Tongue (tissue), 2 donors: ENCODE data around the gene SLC15A1. TPM values are rescaled to one million over a fixed set of nuclear protein-coding genes. Genes with fewer than 3 reads are reported as not detected.

Experiments
- DNase-seq: peaks from one replicate; pipeline ENCODE4 v3.0.0-alpha.2; 2015
- total RNA-seq: library from RNA; depleted of rRNA; stranded (reverse); fragments of >200 nt; gene quantifications from one replicate; pipeline ENCODE4 v1.2.3, GENCODE V29; 2014

Gene SLC15A1
- total RNA-seq, 1 donor from 2014 or later, result not detected

DNA sequence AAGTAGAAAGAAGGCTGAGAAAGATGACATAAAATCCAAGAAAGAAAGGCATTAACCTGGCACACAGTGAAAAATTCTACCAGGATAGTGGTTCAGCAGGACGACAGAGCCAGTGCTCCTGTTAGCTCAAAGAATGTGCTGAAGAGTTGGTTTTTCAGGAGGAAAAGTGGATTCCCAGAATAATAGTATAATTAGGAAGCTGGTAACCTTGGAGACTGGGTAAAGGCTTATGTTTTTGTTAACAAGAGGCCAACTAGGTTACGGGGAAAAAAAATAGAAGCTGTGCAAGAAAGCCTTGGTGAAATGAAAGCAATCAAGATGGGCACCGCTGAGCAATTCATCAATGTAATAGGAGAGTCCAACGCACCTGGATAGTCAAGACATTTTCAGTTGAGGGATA, 54.7 kb downstream of the SLC15A1 start:
- DNase-seq, result no peak

DNA sequence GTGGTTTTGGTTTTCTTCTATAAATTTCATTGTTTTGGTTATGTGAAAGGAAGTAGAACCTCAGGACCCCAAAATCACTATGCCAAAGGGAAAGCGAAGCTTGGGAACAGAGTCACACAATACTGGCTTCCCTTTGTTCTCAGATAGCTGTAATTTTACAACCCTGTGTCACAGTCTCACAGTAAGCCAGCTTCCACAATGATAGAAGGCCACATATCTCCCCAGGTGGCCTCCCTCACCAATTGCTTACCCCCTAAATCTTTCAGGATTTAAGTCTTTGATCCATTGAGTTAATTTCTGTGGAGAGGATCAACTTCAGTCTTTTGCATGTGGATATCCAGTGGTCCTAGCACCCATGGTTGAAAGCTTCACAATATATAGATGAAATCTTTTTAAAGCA, 58.7 kb downstream of the SLC15A1 start:
- DNase-seq, result no peak

DNA sequence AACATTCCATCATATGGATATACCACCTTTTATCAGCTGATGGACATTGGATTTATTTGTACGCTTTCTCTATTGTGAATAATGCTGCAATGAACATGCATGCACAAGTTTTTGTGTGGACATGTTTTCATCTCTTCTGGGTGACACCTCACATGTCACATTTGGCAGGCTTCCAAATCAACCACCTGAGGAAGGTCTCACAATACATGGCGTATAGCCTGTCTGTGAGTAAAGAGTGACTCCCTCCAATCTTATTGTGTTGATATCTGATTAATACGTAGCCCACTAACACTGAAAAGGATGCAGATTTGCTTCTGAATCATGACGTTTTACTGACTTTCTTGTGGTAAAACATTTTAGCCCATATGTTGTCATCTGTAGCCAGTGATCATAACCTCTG, 61.1 kb downstream of the SLC15A1 start:
- DNase-seq, result no peak

DNA sequence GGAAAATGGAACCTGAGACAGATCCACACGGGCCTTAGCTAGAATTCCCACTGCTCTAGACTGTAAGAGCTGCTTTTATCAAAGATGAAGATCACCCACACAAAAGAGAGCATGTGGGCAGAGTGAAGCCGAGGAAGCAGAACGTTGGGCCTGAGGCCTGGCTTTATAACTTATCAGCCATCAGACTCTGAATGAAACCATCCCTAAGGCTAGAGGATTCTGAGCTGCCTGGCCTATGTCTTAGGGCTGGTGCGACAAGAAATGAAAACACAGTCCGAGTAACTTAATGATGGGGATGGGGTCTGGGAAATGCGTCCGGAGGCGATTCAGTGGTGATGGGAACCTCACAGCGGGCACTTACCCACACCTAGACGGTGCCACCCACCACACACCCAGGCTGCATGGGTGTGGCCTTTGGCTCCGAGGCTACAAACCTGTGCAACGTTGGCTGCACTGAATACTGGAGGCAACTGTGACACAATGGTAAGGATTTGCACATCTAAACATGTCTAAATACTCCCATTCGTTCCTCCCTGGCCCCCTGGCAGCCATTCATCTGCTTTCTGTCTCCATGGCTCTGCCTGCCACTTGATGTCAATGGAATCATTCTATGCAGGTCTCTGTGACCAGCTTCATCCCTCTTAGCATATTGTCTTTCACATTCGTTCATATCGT, 62.0 kb downstream of the SLC15A1 start:
- DNase-seq, result no peak

DNA sequence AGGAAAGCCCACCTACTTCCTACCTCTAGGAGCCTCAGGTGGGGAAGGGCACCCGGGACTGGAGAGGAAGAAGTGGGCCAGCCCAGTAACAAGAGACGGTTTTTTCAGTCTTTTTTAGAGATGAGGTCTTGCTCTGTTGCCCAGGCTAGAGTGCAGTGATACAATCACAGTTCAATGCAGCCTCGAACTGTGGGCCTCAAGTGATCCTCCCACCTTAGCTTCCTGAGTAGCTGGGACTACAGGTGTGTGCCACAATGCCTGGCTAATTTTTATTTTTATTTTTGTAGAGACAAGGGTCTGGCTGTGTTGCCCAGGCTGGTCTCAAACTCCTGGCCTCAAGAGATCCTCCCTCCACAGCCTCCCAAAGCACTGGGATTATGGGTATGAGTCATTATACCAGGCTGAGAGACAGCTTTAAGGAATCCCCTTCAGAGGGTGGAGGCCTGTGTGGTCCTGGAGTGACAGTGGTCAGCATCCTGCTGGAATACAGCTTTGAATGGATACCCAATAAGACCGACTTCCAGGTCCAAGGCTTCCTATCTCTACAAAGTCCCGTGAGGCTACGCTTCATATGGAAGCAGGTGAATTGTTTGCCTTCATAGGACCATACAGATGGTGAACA, 63.0 kb downstream of the SLC15A1 start:
- no peak for DNase-seq

DNA sequence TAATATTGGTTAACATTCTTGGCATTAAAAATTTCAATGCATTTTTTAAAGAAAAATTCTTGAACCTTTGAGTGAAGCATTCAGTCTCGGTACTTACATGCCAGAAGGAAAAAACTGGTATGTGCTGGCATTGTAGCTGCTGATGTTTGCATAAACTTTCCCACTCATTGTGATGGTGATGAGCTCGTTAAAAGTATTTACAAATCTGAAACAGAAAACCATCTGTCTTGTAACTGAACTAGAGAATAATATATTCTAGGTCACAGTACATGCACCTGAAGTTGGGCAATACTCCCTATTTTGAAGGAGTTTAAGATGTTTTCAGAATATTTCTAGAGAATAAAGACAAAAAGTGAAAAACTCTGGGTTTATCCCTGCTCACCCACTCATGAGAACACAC, 64.1 kb downstream of the SLC15A1 start:
- no peak for DNase-seq

DNA sequence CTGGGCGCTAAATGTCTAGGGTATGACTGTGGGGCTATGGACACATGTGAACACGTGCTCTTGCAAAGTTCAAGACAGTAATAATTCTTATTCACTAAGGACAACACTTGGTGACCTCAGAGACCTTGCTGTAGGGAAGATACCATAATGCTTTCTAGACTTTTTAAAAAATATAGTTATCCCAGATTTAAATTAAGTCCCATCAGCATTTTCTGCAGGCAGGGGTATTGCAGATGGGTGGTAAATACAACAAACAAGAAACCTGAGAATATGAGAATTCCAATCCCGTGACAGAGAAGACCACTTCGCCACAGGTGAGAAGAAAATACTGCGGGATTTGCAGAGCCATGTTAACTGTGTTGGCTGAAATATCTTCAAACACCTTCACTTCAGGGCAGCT, 65.2 kb downstream of the SLC15A1 start:
- no peak for DNase-seq

DNA sequence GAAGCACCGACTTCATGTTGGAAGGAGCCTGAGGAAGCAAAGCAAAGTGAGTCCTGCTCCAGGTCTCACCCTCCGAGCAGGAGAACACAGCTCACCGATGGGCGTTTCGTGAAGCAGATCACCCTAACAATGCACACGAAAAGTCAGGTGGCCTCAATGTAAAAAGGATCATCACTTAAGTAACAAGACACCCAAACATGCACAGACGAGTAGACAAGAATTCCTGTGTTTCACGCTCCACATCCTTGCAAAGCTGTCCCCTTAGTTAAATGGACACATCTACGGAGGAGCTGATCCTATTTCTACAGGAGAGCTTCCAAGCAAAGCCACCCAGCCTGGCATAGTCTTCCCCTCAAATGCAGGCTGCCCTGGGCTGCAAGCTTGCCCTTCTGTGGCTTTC, 66.2 kb downstream of the SLC15A1 start:
- DNase-seq, result peak; percentile 16

DNA sequence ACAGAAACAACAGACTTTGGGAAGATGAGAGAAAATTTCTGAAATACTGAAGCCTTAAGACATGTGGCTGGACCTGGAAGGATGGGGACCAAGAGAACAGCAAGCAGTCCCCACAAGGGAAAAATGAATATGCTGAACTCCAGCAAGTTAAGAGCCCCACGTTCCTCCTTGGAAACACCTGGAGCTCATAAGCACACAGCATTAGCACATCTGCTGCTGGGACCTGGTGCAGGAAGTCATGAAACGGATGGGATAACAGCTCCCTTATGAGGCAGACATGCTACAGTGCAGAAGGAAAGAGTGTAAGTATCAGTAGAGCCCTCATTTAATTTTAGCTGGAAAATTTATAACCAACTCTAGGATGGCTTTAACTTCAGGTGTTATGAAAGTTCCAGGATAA, 67.3 kb downstream of the SLC15A1 start:
- peak; percentile 68 for DNase-seq

DNA sequence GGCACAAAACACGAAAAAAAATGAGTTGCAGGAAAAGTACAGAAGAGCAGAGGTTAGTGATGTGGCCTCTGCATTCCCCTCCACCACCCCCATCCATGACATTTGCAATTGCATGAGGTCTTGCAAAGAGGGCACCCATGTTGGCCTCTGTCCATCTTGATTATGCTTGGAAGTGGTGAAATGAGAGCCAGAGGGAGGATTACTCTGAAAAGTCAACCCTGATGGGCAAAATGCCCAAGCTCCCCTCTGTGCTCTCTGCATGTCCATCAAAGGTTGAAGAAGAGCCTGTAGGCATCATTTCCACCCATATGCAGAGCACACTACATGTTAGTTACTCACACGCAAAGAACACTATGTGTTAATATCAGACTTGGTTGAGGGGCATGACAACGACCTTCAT, 71.4 kb downstream of the SLC15A1 start:
- no peak for DNase-seq

DNA sequence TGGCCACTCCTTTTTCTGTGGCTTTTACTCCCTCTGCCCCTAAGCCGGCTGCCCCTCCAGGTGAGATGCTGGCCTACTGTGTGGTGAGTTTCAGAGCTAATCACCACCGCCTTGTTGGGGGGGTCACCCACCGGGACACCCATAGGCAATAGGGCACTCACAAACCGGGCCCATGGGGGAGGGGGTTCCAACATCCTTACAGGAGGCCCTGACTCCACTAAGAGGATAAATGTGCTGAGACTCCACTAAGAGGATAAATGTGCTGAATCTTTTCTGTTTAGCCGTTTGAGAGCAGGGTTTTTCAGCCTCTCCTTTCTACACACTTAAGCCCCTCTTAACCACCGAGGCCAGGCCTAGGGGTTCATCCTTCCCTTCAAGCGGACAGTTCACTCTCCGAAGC, 73.7 kb downstream of the SLC15A1 start:
- DNase-seq, result no peak

DNA sequence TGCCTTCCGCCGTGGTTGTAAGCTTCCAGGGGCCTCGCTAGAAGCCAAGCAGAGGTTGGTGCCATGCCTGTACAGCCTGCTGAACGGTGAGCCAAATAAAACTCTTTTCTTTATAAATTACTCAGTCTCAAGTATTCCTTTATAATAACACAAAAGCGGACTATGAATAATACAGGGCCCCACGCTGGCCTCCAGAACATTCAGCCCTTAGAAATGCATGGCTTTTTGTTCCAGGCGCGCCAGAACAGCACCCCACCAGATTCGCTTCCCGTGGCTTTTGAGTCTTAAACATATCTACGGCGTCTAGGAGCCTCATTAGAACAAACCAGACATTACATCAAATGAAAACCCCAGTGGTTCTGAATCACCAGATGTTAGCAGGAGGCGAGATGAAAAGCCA, 75.1 kb downstream of the SLC15A1 start:
- no peak for DNase-seq

DNA sequence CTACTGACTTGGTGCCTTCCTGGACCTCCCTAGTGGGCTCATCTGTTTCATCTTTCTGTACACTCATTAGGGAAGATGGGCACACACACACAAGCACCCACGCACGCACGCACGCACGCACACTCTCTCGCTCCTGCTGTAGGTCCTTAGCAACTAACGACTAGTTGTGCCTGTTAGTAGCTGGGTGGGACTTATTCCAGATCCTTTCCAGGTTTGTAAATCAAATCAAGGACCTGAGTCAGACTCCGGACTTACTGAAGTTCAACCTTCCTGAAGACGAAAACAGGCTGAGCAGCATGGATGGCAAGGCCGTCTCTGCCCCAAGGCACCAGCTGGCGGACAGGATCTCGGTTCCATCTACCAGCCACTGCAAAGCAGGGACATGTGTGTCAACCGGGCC, 76.2 kb downstream of the SLC15A1 start:
- DNase-seq, result no peak

DNA sequence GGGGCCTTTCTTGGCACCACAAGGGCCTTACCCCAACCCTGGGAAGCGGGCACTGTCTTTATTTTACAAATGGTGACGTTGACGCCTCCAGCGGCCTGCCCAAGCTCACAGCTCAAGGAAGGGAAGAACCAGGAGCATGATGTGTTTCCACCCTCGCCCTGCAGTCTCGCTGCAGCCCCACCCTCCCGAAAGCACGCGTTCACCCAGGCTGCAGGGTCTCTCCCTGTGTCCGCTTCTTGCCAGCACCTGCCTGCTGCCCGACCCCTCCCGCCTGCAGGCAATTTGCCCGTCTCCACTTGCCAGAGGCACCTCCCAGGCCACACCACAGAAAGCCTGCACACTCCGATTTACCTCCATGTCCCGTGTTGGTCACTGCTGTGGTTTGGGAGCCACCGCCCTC, 76.6 kb downstream of the SLC15A1 start:
- DNase-seq, result no peak

DNA sequence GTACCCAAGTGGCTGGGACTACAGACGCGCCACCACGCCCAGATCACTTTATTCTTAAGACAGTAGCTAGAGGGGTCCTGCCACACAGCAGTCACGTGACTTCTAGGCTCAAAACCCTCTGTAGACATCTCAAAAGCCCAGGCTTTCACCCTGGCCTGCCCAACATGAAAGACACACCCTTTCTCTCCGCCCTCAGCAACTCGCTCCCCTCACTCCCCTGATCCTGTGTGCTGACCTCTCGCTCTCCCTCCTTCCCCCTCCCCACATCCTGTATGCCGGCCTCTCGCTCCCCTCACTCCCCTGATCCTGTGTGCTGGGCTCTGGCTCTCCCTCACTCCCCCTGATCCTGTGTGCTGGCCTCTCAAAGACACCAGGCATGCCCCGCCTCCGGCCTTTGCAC, 77.4 kb downstream of the SLC15A1 start:
- DNase-seq, result no peak

DNA sequence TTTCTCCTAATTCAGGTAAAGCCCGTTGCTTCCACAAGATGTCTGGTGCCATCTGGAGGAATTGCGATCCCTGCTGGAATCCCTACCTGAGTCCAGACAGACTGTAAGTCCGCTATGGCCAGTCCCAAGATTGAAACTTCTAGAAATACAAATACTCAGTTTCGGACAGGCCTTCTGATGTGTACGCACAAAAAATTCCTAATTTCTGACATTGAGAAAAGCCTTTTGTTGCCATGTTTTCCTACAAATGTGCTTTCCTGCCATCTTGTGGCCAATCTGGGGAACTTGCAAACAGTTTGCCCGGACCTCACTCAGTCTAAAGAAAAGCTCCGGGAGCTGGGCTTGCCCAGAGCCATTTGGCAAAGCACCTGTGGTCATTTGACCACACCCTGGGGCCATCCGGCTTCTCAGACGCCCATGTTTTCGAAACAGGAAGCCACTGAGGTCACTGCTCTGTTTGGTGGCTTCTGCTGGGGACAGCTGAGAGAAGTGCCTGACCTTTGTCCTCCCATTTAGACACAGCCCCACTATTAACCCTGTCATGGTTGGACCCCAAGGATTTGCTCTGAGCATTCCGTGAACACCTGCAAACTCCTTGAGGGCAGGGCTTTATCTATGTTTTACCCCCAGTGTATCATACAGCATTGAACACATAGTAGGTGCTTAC, 79.4 kb downstream of the SLC15A1 start:
- peak; percentile 86 for DNase-seq

DNA sequence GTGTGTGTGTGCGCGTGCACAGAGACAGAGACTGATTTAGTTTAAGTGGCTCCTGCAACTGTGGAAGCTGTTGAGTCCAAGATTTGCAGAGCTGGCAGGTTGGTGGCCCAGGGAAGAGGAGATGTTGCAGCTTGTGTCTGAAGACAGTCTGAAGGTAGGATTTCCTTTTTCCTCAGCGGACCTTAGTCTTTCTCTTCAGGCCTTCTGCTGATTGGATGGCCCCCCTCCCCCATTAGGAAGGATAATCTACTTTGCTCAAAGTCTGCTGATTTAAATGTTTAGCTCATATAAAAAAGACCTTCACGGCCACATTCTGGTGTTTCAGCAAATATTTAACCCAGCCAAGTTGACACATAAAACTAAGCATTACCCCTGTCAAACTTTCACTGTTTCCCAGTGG, 84.3 kb downstream of the SLC15A1 start:
- DNase-seq, result no peak

DNA sequence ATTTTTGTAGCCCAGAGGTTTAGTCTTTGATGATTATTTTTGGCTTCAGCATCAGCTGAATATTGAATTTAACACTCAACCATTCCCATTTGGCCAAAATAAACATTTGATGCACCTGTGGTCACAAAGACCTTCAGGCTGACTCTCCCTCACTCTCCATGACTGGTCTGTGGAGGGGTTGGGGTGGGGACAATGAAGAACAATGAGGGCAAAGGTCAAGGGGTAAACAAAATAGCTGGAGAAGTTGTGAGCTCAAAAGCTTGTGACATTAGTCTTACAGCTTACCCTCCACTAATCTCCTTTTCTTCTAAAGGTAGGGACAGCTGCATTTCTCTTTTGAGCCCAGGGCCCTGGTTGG, 86.9 kb downstream of the SLC15A1 start:
- no peak for DNase-seq

DNA sequence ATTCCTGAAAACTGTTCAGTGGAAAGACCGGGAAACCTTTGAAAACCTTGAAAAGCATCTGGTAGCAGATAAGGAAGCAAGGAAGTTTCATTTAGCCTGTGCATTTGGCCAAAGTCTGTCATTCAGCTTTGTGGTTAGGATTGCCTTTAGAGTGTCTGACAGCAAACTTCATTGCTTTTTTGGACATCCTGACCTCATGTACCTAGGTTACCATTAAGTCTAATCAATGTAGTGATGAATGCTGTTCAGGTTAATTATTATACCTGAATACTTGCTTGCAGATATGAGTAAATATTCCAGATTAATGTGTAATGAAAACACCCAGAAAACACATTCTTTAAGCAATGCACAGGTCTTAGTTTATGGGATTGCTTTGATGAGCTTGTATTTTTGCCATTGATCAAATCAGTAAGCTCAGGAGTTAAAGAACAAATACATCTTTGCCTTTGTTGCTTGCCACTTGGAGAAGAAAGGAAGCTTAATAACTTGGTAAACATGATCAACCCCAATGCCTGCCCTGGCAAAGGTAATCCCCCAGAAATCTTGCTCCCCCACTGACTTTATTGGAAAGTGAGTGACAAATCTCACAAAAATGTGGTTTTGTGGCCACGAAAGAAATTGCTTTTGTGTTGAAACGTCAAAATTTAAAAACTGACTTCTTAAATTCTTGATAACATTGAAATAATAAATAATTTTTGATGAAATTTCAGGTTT, 87.4 kb downstream of the SLC15A1 start:
- DNase-seq, result no peak

DNA sequence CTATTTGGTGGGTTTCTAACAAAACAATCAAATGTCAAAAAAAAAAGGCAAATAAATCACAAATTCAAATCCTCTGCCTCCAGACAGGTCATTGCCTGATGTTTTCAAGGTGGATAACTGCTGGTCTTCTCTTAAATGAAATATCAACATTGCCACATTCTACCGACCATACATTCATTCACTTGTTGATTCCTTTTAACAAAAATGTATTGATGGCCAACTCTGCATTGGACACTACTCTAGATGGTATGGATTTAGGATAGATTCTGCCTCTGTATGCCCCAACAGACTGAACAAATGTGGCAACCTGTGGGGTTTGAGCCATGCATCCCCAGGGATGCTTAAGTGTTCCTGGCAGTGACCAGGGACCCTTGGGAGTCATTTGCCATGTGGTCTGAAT, 88.0 kb downstream of the SLC15A1 start:
- no peak for DNase-seq

DNA sequence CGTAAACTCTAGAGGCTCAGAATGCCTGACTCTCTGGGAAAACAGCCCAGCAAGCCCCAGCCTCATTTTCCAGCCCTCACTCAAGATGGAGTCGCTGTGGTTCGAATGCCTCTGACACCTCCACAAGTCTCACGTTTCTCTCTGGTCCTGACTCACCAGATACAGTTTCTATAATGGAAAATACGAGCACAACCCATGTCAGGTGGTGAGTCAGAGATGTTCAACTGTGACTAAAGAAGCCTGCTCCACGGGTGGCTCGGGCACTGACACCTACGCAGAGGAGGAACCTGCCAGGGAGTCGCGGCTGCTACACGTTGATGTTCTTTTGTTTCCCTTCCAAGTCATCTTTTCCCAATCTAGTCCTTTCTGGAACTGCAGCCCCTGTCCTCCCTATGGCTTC, 88.4 kb downstream of the SLC15A1 start:
- DNase-seq, result no peak

DNA sequence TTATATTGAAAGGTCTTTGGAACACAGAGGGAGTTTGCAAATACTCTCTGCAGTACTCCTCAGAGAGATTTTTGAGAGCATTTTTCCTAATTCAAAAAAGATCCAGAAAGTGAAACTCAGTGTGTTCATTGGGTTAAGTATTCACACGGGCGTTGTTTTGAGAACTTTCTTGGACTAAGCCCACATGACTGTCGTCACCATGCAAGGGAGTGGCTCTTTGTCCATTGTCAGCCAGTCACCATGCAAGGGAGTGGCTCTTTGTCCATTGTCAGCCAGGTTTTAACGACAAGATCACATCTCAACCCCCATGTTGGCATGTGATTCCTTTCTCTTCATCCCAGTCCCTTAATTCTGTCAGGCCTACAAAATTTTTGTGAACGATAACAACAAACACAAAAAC, 94.3 kb downstream of the SLC15A1 start:
- no peak for DNase-seq

DNA sequence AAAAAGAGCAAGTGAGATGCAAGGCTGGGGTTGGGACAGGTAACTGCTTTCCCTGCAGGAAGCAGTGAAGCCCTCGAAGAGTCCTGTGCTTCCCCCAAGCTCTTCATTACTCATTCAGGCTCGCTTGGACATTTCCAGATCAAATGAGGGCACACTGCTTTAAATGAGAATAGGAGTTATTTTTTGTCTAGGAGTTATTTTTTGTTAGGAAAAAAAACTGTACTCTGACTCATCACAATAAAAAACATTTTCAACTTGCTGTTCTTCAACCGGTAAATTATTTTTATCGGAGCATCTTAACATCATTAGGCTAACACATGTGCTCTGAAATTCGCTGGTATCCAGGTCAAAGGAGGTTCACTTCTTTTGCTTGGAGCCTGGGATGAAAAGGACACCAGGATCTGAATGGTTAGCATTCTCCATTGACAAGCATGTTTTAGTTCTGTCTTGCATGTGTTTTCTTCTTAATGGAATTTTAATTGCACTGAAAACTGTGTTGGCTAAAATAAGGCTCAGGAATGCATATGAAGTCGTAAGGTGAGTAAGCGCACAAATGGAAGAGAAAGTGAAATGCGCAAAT, 94.9 kb downstream of the SLC15A1 start:
- no peak for DNase-seq
